ENCODE results near the gene ST6GALNAC6.
A peak's percentile ranks its signal among the peaks of the same experiment; 100 is the strongest.

ST6GALNAC6 gene, protein sequence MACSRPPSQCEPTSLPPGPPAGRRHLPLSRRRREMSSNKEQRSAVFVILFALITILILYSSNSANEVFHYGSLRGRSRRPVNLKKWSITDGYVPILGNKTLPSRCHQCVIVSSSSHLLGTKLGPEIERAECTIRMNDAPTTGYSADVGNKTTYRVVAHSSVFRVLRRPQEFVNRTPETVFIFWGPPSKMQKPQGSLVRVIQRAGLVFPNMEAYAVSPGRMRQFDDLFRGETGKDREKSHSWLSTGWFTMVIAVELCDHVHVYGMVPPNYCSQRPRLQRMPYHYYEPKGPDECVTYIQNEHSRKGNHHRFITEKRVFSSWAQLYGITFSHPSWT

DNA sequence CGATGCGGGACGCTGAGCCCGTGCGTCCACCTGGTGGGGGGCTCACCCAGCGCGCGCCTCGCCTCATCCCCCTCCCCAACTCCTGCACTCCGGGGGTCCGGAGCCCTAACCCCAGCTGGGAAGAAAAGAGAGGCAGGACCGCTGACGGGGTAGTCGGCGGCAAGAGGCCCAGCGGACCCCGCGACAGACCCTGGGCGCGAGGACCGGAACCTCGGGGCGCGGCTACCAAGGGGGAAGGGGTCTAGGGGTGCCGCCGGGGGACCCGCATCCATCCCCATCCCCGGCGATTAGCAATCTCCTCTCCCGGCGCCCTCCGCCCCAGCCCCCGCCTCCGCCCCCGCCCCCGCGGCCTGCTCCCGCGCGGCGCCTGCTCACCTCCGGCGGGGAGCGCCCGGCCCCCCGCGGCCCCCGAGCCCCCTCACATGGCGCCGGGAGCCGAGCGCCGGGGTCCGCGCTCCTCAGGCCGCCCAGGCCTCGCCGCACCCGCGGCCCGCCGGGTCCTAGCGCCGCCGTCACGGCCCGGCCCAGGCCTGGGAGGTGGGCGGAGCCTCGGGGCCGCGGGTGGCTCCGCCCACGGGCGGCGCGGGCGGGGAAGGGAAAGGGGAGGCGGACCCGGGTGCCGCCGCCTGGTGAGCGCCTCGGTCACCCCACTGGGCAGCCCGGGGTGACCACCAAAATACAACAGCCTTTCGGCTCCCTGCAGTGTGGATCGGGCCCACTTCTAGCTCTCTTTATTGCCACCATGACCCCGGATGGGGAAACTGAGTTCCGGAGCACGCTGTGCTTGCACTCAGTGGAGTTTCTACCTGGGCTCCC lies at the start of gene ST6GALNAC6:
TSS of gene ST6GALNAC6 (minus strand) at position 476 of the 816 bp plus-strand sequence. CDS start 1,622 bp downstream, outside the sequence.
- H3K27me3 Mint-ChIP-seq (ENCODE audit: low read depth) = no peaks in the 10 kb centered on the region
- peaks cover 29% of the 10 kb centered on the region for H3K36me3 Mint-ChIP-seq (ENCODE audit: low read depth)
- TF ChIP-seq, protein P1, sequence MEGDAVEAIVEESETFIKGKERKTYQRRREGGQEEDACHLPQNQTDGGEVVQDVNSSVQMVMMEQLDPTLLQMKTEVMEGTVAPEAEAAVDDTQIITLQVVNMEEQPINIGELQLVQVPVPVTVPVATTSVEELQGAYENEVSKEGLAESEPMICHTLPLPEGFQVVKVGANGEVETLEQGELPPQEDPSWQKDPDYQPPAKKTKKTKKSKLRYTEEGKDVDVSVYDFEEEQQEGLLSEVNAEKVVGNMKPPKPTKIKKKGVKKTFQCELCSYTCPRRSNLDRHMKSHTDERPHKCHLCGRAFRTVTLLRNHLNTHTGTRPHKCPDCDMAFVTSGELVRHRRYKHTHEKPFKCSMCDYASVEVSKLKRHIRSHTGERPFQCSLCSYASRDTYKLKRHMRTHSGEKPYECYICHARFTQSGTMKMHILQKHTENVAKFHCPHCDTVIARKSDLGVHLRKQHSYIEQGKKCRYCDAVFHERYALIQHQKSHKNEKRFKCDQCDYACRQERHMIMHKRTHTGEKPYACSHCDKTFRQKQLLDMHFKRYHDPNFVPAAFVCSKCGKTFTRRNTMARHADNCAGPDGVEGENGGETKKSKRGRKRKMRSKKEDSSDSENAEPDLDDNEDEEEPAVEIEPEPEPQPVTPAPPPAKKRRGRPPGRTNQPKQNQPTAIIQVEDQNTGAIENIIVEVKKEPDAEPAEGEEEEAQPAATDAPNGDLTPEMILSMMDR (IDR thresholded peaks at IDR 0.05; ENCODE audit: unreplicated experiment in 3 of 3) = no peak
- H3K4me1 Mint-ChIP-seq = peaks cover 34% of the 10 kb centered on the region
- peak within 1 kb of the TSS; percentile 98 to 100 (median 99) for H3K27ac Mint-ChIP-seq
- peak within 1 kb of the TSS; percentile 95 to 100 (median 97) for H3K4me3 Mint-ChIP-seq
- H3K9me3 Mint-ChIP-seq = no peaks in the 10 kb centered on the region

DNA sequence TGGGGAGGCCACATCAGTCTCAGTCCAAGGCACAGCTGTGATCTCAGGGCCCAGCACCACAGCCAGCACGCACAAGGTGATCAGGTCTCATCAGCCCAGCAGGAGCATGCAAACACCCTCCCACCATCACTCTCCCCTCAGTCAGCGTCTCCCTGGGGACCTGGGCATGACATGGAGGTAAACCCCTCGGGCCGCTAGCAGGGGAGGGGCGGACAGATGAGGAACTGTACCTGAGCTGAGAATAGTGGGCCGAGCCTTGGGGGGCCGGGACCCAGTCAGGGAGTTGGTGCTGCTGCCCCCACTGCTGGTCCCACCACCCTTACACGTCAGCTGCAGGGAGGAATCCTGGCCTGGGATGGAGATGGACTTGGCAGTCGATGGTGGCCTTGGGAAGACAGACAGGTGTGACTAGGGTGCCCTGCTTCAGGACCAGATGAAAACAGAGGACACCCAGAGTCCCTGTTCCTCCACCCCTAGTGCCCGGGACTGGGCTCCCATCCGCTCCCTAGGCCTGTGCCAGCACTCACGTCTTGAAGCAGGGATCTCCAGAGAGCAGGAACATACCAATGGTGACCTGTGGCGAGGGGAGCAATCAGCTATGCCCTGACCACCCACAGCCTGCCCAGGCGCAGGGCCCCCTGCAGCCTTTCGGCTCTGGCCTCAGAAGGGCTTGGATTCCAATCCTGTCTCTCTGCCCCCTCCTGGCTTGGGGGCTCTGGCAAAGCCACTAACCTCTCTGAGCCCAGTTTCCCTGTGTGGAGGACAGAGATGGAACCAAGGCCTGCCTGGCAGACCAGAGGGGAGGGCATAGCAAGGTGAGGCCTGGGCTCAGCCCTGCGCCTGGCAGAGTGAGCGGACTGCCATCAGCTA lies 48.7 kb upstream of the ST6GALNAC6 start:
- Mint-ChIP-seq H3K27ac (peak overlapping the region in 1 of 3 experiments; percentile 17), H3K36me3 (ENCODE audit: low read depth) (peaks cover 11% of the 10 kb centered on the region), H3K4me3 (no peak overlapping the region), H3K9me3 (no peaks in the 10 kb centered on the region), H3K4me1 (peaks cover 23% of the 10 kb centered on the region), H3K27me3 (ENCODE audit: low read depth) (no peaks in the 10 kb centered on the region)
- TF ChIP-seq, protein P1 (IDR thresholded peaks at IDR 0.05; ENCODE audit: unreplicated experiment in 3 of 3) = no peak

- Mint-ChIP-seq H3K27me3 (ENCODE audit: low read depth) (no peaks in the 10 kb centered on the region), H3K27ac (no peak overlapping the region), H3K36me3 (ENCODE audit: low read depth) (peaks cover 16% of the 10 kb centered on the region), H3K9me3 (no peaks in the 10 kb centered on the region), H3K4me1 (peaks cover 31% of the 10 kb centered on the region), H3K4me3 (no peak overlapping the region)
- TF ChIP-seq, protein P1 (IDR thresholded peaks at IDR 0.05; ENCODE audit: unreplicated experiment in 3 of 3) = no peak
These were observed 47.3 kb upstream of the ST6GALNAC6 start for GRCh38 chr9:127946728-127947127.

GRCh38 chr9:127945942-127946341 lies 46.5 kb upstream of the ST6GALNAC6 start:
- Mint-ChIP-seq H3K9me3 (no peaks in the 10 kb centered on the region), H3K27ac (no peak overlapping the region), H3K27me3 (ENCODE audit: low read depth) (no peaks in the 10 kb centered on the region), H3K4me3 (no peak overlapping the region), H3K4me1 (peaks cover 35% of the 10 kb centered on the region), H3K36me3 (ENCODE audit: low read depth) (peaks cover 16% of the 10 kb centered on the region)
- TF ChIP-seq, protein P1 (IDR thresholded peaks at IDR 0.05; ENCODE audit: unreplicated experiment in 3 of 3) = no peak

GRCh38 chr9:127945338-127945737 lies 45.9 kb upstream of the ST6GALNAC6 start:
- no peaks in the 10 kb centered on the region for H3K27me3 Mint-ChIP-seq (ENCODE audit: low read depth)
- peaks cover 16% of the 10 kb centered on the region for H3K36me3 Mint-ChIP-seq (ENCODE audit: low read depth)
- no peak overlapping the region for H3K27ac Mint-ChIP-seq
- no peaks in the 10 kb centered on the region for H3K9me3 Mint-ChIP-seq
- no peak overlapping the region for H3K4me3 Mint-ChIP-seq
- TF ChIP-seq, protein P1 (IDR thresholded peaks at IDR 0.05; ENCODE audit: unreplicated experiment in 3 of 3) = no peak
- H3K4me1 Mint-ChIP-seq = peaks cover 35% of the 10 kb centered on the region
